ENCODE measurements around the gene CTR9. TPM values are rescaled to one million over a fixed set of nuclear protein-coding genes. Genes with fewer than 3 reads are reported as not detected.

The CTR9 gene
- total and polyA plus RNA-seq, 5 donors from 2014 or later: 27.9 to 52.2 (median 46.4) TPM

- no peaks in the 10 kb centered on the region for H3K36me3 Mint-ChIP-seq
- peak overlapping the region; percentile 41 to 77 (median 68) for H3K4me3 Mint-ChIP-seq
- H3K9me3 Mint-ChIP-seq: no peaks in the 10 kb centered on the region
- DNase-seq: no peak
- Histone ChIP-seq H3K36me3 (ENCODE audit: control insufficient read depth, insufficient read depth, low read length) (no peaks in the 10 kb centered on the region), H3K4me3 (ENCODE audit: low read depth, low read length) (no peak overlapping the region), H3K9me3 (ENCODE audit: control insufficient read depth in 2 of 2, low read length in 2 of 2) (no peaks in the 10 kb centered on the region), H3K27ac (ENCODE audit: insufficient read depth, low read length, poor library complexity, severe bottlenecking) (no peak overlapping the region), H3K27me3 (ENCODE audit: control insufficient read depth, insufficient read depth, low read length) (no peaks in the 10 kb centered on the region), H3K4me1 (ENCODE audit: control insufficient read depth, insufficient read depth, low read length, poor library complexity, severe bottlenecking) (peaks cover 22% of the 10 kb centered on the region)
- peaks cover 4% of the 10 kb centered on the region for H3K27me3 Mint-ChIP-seq
- no peak for ATAC-seq (ENCODE audit: low read depth in 2 of 2)
- peaks cover 16 to 29% (median 21%) of the 10 kb centered on the region in 4 donors for H3K4me1 Mint-ChIP-seq
- H3K27ac Mint-ChIP-seq: peak overlapping the region; percentile 20 to 75 (median 74)
Measured at GRCh38 chr11:10744206-10744605, 6.8 kb upstream of the CTR9 start.

- Histone ChIP-seq H3K4me3 (ENCODE audit: low read depth, low read length) (no peak overlapping the region), H3K36me3 (ENCODE audit: control insufficient read depth, insufficient read depth, low read length) (no peaks in the 10 kb centered on the region), H3K9me3 (ENCODE audit: control insufficient read depth in 2 of 2, low read length in 2 of 2) (no peaks in the 10 kb centered on the region), H3K4me1 (ENCODE audit: control insufficient read depth, insufficient read depth, low read length, poor library complexity, severe bottlenecking) (peaks cover 32% of the 10 kb centered on the region), H3K27ac (ENCODE audit: insufficient read depth, low read length, poor library complexity, severe bottlenecking) (no peak overlapping the region), H3K27me3 (ENCODE audit: control insufficient read depth, insufficient read depth, low read length) (no peaks in the 10 kb centered on the region)
- Mint-ChIP-seq H3K27ac (no peak overlapping the region), H3K9me3 (no peaks in the 10 kb centered on the region), H3K4me1 (peaks cover 16 to 36% (median 26%) of the 10 kb centered on the region in 4 donors), H3K27me3 (peaks cover 4% of the 10 kb centered on the region), H3K36me3 (no peaks in the 10 kb centered on the region), H3K4me3 (no peak overlapping the region)
- no peak for ATAC-seq (ENCODE audit: low read depth in 2 of 2)
- no peak for DNase-seq
Measured at GRCh38 chr11:10746871-10747270, 4.2 kb upstream of the CTR9 start.

GRCh38 chr11:10747733-10748132, 3.3 kb upstream of the CTR9 start:
- Mint-ChIP-seq H3K9me3 (no peaks in the 10 kb centered on the region), H3K4me1 (peaks cover 18 to 37% (median 26%) of the 10 kb centered on the region in 4 donors), H3K27ac (no peak overlapping the region), H3K36me3 (peaks cover 3% of the 10 kb centered on the region), H3K4me3 (peak overlapping the region in 1 of 4 donors; percentile 61), H3K27me3 (peaks cover 4% of the 10 kb centered on the region)
- no peaks in the 10 kb centered on the region for H3K9me3 ChIP-seq (ENCODE audit: control insufficient read depth in 2 of 2, low read length in 2 of 2)
- DNase-seq (no peak), ATAC-seq (ENCODE audit: low read depth in 2 of 2) (no peak)
- H3K4me3 ChIP-seq (ENCODE audit: low read depth, low read length): no peak overlapping the region
- no peaks in the 10 kb centered on the region for H3K27me3 ChIP-seq (ENCODE audit: control insufficient read depth, insufficient read depth, low read length)
- H3K27ac ChIP-seq (ENCODE audit: insufficient read depth, low read length, poor library complexity, severe bottlenecking): no peak overlapping the region
- H3K4me1 ChIP-seq (ENCODE audit: control insufficient read depth, insufficient read depth, low read length, poor library complexity, severe bottlenecking): peaks cover 33% of the 10 kb centered on the region
- peaks cover under 1% of the 10 kb centered on the region for H3K36me3 ChIP-seq (ENCODE audit: control insufficient read depth, insufficient read depth, low read length)

- Mint-ChIP-seq H3K4me3 (peak overlapping the region; percentile 24 to 87 (median 52)), H3K36me3 (peaks cover 3% of the 10 kb centered on the region), H3K27me3 (peaks cover 4% of the 10 kb centered on the region), H3K9me3 (no peaks in the 10 kb centered on the region), H3K4me1 (peaks cover 10 to 34% (median 13%) of the 10 kb centered on the region in 4 donors), H3K27ac (peak overlapping the region in 1 of 3 donors; percentile 44)
- no peaks in the 10 kb centered on the region for H3K9me3 ChIP-seq (ENCODE audit: control insufficient read depth in 2 of 2, low read length in 2 of 2)
- no peak for DNase-seq
- no peaks in the 10 kb centered on the region for H3K27me3 ChIP-seq (ENCODE audit: control insufficient read depth, insufficient read depth, low read length)
- H3K4me3 ChIP-seq (ENCODE audit: low read depth, low read length): no peak overlapping the region
- H3K4me1 ChIP-seq (ENCODE audit: control insufficient read depth, insufficient read depth, low read length, poor library complexity, severe bottlenecking): peaks cover 24% of the 10 kb centered on the region
- ATAC-seq (ENCODE audit: low read depth in 2 of 2): no peak
- H3K36me3 ChIP-seq (ENCODE audit: control insufficient read depth, insufficient read depth, low read length): peaks cover 16% of the 10 kb centered on the region
- no peak overlapping the region for H3K27ac ChIP-seq (ENCODE audit: insufficient read depth, low read length, poor library complexity, severe bottlenecking)
Measured at GRCh38 chr11:10749476-10749875, 1.6 kb upstream of the CTR9 start.

GRCh38 chr11:10751581-10751940, 515 bp downstream of the CTR9 start:
- Histone ChIP-seq H3K9me3 (ENCODE audit: control insufficient read depth in 2 of 2, low read length in 2 of 2) (no peaks in the 10 kb centered on the region), H3K27ac (ENCODE audit: insufficient read depth, low read length, poor library complexity, severe bottlenecking) (peak overlapping the region; percentile 83), H3K36me3 (ENCODE audit: control insufficient read depth, insufficient read depth, low read length) (peaks cover 32% of the 10 kb centered on the region), H3K4me1 (ENCODE audit: control insufficient read depth, insufficient read depth, low read length, poor library complexity, severe bottlenecking) (peaks cover 25% of the 10 kb centered on the region), H3K4me3 (ENCODE audit: low read depth, low read length) (peak overlapping the region; percentile 94), H3K27me3 (ENCODE audit: control insufficient read depth, insufficient read depth, low read length) (no peaks in the 10 kb centered on the region)
- Mint-ChIP-seq H3K9me3 (no peaks in the 10 kb centered on the region), H3K27me3 (peaks cover 4% of the 10 kb centered on the region), H3K4me1 (peaks cover 10 to 40% (median 15%) of the 10 kb centered on the region in 4 donors), H3K4me3 (peak overlapping the region; percentile 95 to 97 (median 96)), H3K27ac (peak overlapping the region; percentile 92 to 95 (median 94)), H3K36me3 (peaks cover 14% of the 10 kb centered on the region)
- peak; percentile 4 to 8 for ATAC-seq (ENCODE audit: low read depth in 2 of 2)
- peak in 1 of 3 donors; percentile 15 for DNase-seq

GRCh38 chr11:10752061-10752460, 1.0 kb downstream of the CTR9 start:
- H3K4me3 ChIP-seq (ENCODE audit: low read depth, low read length): peak overlapping the region; percentile 94
- peaks cover 37% of the 10 kb centered on the region for H3K36me3 ChIP-seq (ENCODE audit: control insufficient read depth, insufficient read depth, low read length)

DNA sequence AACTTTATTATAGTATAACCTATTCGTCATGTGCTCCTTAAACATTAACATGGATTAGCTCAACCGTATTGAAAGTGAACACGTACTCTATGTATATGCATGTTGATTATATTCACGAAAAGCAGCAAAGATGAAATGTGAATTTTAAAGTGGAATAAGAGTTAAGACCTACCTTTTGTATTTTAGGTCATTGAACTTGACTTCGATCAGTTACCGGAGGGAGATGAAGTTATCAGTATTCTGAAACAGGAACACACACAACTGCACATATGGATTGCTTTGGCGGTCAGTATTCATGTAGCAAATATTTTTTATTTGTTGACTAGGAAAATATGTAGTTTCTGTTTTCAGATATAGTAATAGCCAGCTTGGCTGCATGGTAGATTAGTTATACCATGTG, 1.4 kb downstream of the CTR9 start:
- Mint-ChIP-seq H3K9me3 (no peaks in the 10 kb centered on the region), H3K27ac (peak overlapping the region in 1 of 3 donors; percentile 95), H3K36me3 (peaks cover 14% of the 10 kb centered on the region), H3K4me1 (peaks cover 10 to 40% (median 15%) of the 10 kb centered on the region in 4 donors), H3K27me3 (peaks cover 4% of the 10 kb centered on the region), H3K4me3 (peak overlapping the region; percentile 95 to 97 (median 96))
- peaks cover 41% of the 10 kb centered on the region for H3K36me3 ChIP-seq (ENCODE audit: control insufficient read depth, insufficient read depth, low read length)
- H3K27me3 ChIP-seq (ENCODE audit: control insufficient read depth, insufficient read depth, low read length): no peaks in the 10 kb centered on the region
- peaks cover 25% of the 10 kb centered on the region for H3K4me1 ChIP-seq (ENCODE audit: control insufficient read depth, insufficient read depth, low read length, poor library complexity, severe bottlenecking)
- no peak overlapping the region for H3K27ac ChIP-seq (ENCODE audit: insufficient read depth, low read length, poor library complexity, severe bottlenecking)
- H3K4me3 ChIP-seq (ENCODE audit: low read depth, low read length): peak overlapping the region; percentile 94
- no peaks in the 10 kb centered on the region for H3K9me3 ChIP-seq (ENCODE audit: control insufficient read depth in 2 of 2, low read length in 2 of 2)
- ATAC-seq (ENCODE audit: low read depth in 2 of 2) (no peak), DNase-seq (no peak)

More at GRCh38 chr11:10752061-10752460, 1.0 kb downstream of the CTR9 start:
- no peak overlapping the region for H3K27ac ChIP-seq (ENCODE audit: insufficient read depth, low read length, poor library complexity, severe bottlenecking)
- H3K4me1 ChIP-seq (ENCODE audit: control insufficient read depth, insufficient read depth, low read length, poor library complexity, severe bottlenecking): peaks cover 25% of the 10 kb centered on the region
- Mint-ChIP-seq H3K4me3 (peak overlapping the region; percentile 95 to 97 (median 96)), H3K27me3 (peaks cover 4% of the 10 kb centered on the region), H3K4me1 (peaks cover 10 to 40% (median 15%) of the 10 kb centered on the region in 4 donors), H3K27ac (peak overlapping the region in 2 of 3 donors; percentile 92 to 95), H3K36me3 (peaks cover 14% of the 10 kb centered on the region), H3K9me3 (no peaks in the 10 kb centered on the region)
- no peaks in the 10 kb centered on the region for H3K27me3 ChIP-seq (ENCODE audit: control insufficient read depth, insufficient read depth, low read length)
- no peak for ATAC-seq (ENCODE audit: low read depth in 2 of 2)
- no peaks in the 10 kb centered on the region for H3K9me3 ChIP-seq (ENCODE audit: control insufficient read depth in 2 of 2, low read length in 2 of 2)
- DNase-seq: no peak

DNA sequence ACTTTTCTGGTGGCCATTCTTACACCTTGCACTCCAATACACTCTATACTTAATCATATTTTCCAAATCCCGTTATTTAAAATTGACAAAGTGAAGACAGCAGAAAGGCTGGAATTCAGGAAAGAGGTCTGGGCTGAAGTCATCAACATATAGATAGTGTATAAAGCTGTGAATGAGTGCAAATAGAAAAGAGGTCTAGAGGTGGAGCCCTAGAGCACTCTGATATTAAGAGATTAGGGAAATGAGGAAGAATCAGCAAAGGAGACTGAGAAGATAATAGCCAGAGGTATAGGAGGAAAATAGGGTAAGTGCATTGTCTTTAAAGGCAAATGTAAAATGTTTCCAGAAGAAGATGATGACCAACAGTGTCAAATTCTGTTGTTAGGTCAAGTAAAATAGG, 7.9 kb downstream of the CTR9 start:
- H3K36me3 Mint-ChIP-seq: peaks cover 23% of the 10 kb centered on the region
- no peak overlapping the region for H3K4me3 Mint-ChIP-seq
- no peaks in the 10 kb centered on the region for H3K9me3 Mint-ChIP-seq
- peaks cover 79% of the 10 kb centered on the region for H3K36me3 ChIP-seq (ENCODE audit: control insufficient read depth, insufficient read depth, low read length)
- ATAC-seq (ENCODE audit: low read depth in 2 of 2) (no peak), DNase-seq (no peak)
- H3K4me1 Mint-ChIP-seq: peaks cover 5 to 11% (median 10%) of the 10 kb centered on the region in 4 donors
- no peaks in the 10 kb centered on the region for H3K9me3 ChIP-seq (ENCODE audit: control insufficient read depth in 2 of 2, low read length in 2 of 2)
- H3K27me3 Mint-ChIP-seq: no peaks in the 10 kb centered on the region
- H3K4me3 ChIP-seq (ENCODE audit: low read depth, low read length): no peak overlapping the region
- no peaks in the 10 kb centered on the region for H3K27me3 ChIP-seq (ENCODE audit: control insufficient read depth, insufficient read depth, low read length)
- H3K27ac ChIP-seq (ENCODE audit: insufficient read depth, low read length, poor library complexity, severe bottlenecking): no peak overlapping the region
- H3K4me1 ChIP-seq (ENCODE audit: control insufficient read depth, insufficient read depth, low read length, poor library complexity, severe bottlenecking): peaks cover 3% of the 10 kb centered on the region
- no peak overlapping the region for H3K27ac Mint-ChIP-seq

Data from CD4-positive, CD25-positive, alpha-beta regulatory T cell (primary cell).